IMR-90 (cell line): ENCODE data around the gene CNST. TPM values are rescaled to one million over a fixed set of nuclear protein-coding genes. Genes with fewer than 3 reads are reported as not detected.

Source experiments
- ATAC-seq: fragments of 200-7000 bp; cut with Tn5 transposase; 2 replicates; pipeline ENCODE4 v1.9.1; 2020; ENCODE audit warnings: low read depth, mild to moderate bottlenecking, moderate library complexity
- BruUV-seq: library from RNA; stranded (reverse); fragments of 400-500 nt; replicated peaks from 2 replicates; lab custom pipeline; 2021; lab: Mats Ljungman, UMichigan
- CTCF ChIA-PET: fragments of 300-600 bp; formaldehyde crosslinking; extraction: SDS; loops from one replicate; lab custom pipeline; 2021; ENCODE audit warnings: antibody characterized with exemption; lab: Yijun Ruan, JAX
- POLR2A ChIA-PET: fragments of 300-600 bp; sonication (Branson Sonifier 250); formaldehyde crosslinking; loops from one replicate; lab custom pipeline; 2022; ENCODE audit warnings: antibody characterized with exemption; ENCODE audit not compliant: unreplicated experiment; lab: Charles Lee
- DNase-seq: peaks from one replicate; pipeline ENCODE4 v3.0.0; 2013
- H2AFZ ChIP-seq: replicated peaks from 2 replicates; pipeline ENCODE3; 2013; ENCODE audit warnings: low read length, mild to moderate bottlenecking; ENCODE audit not compliant: poor library complexity
- H2AK5ac ChIP-seq: 2 replicates; pipeline ENCODE4 v1.6.1; 2013; ENCODE audit warnings: low read depth, low read length, inconsistent platforms
- H2AK9ac ChIP-seq: replicated peaks from 2 replicates; pipeline ENCODE3; 2013; ENCODE audit warnings: mild to moderate bottlenecking, low read depth, low read length, moderate library complexity; ENCODE audit not compliant: poor library complexity
- H2BK120ac ChIP-seq: 2 replicates; pipeline ENCODE4 v1.6.1; 2013; ENCODE audit warnings: low read depth, low read length, inconsistent platforms
- H2BK15ac ChIP-seq: 3 replicates; pipeline ENCODE4 v1.6.1; 2013; ENCODE audit warnings: low read depth, low read length, inconsistent platforms
- H2BK20ac ChIP-seq: 2 replicates; pipeline ENCODE4 v1.6.1; 2013; ENCODE audit warnings: low read depth, mild to moderate bottlenecking, inconsistent platforms, low read length, moderate library complexity
- H2BK5ac ChIP-seq: 2 replicates; pipeline ENCODE4 v1.6.1; 2013; ENCODE audit warnings: mild to moderate bottlenecking, low read depth, low read length, inconsistent platforms; ENCODE audit not compliant: poor library complexity, severe bottlenecking
- H3K14ac ChIP-seq: replicated peaks from 2 replicates; pipeline ENCODE4 v1.6.1; 2013; ENCODE audit warnings: low read depth, low read length, inconsistent platforms
- H3K18ac ChIP-seq: 2 replicates; pipeline ENCODE4 v1.6.1; 2013; ENCODE audit warnings: low read depth, low read length, control low read depth
- H3K23ac ChIP-seq: 2 replicates; pipeline ENCODE4 v1.6.1; 2013; ENCODE audit warnings: low read depth, low read length, inconsistent platforms
- H3K27ac ChIP-seq: 2 replicates; pipeline ENCODE4 v1.5.1; 2013; ENCODE audit warnings: mild to moderate bottlenecking, control low read depth, low read length; ENCODE audit not compliant: insufficient read depth
- H3K27me3 ChIP-seq: 2 replicates; pipeline ENCODE4 v1.6.1; 2013; ENCODE audit warnings: low read length; ENCODE audit not compliant: control insufficient read depth, insufficient read depth
- H3K36me3 ChIP-seq: 2 replicates; pipeline ENCODE4 v1.6.1; 2013; ENCODE audit warnings: low read length, mixed read lengths; ENCODE audit not compliant: control insufficient read depth, insufficient read depth
- H3K4ac ChIP-seq: 2 replicates; pipeline ENCODE4 v1.6.1; 2013; ENCODE audit warnings: low read depth, low read length, inconsistent platforms
- H3K4me1 ChIP-seq: 2 replicates; pipeline ENCODE4 v1.6.1; 2013; ENCODE audit warnings: low read length, mixed read lengths; ENCODE audit not compliant: control insufficient read depth, insufficient read depth
- H3K4me2 ChIP-seq: 2 replicates; pipeline ENCODE4 v1.6.1; 2013; ENCODE audit warnings: low read depth, mild to moderate bottlenecking, control low read depth, low read length, moderate library complexity
- H3K4me3 ChIP-seq: 2 replicates; pipeline ENCODE4 v1.5.1; 2013; ENCODE audit warnings: low read depth, mild to moderate bottlenecking, control low read depth, low read length, moderate library complexity; ENCODE audit not compliant: insufficient read depth
- H3K56ac ChIP-seq: 2 replicates; pipeline ENCODE4 v1.6.1; 2013; ENCODE audit warnings: low read length, inconsistent platforms; ENCODE audit not compliant: insufficient read depth; ENCODE audit errors: extremely low read depth
- H3K79me1 ChIP-seq, 2 experiments: 2 replicates each; pipeline ENCODE4 v1.6.1; 2013; ENCODE audit warnings: low read length in 2 of 2, inconsistent platforms in 1 of 2, low read depth in 1 of 2
- H3K9ac ChIP-seq: 2 replicates; pipeline ENCODE4 v1.6.1; 2013; ENCODE audit warnings: low read depth, low read length, control low read depth
- H3K9me1 ChIP-seq: 2 replicates; pipeline ENCODE4 v1.6.1; 2013; ENCODE audit warnings: low read length, inconsistent platforms; ENCODE audit not compliant: insufficient read depth
- H3K9me3 ChIP-seq: 2 replicates; pipeline ENCODE4 v1.6.1; 2013; ENCODE audit warnings: low read length; ENCODE audit not compliant: control insufficient read depth, insufficient read depth
- H4K20me1 ChIP-seq: 2 replicates; pipeline ENCODE4 v1.6.1; 2013; ENCODE audit warnings: low read length, inconsistent platforms; ENCODE audit not compliant: insufficient read depth
- H4K5ac ChIP-seq: 2 replicates; pipeline ENCODE4 v1.6.1; 2013; ENCODE audit warnings: mild to moderate bottlenecking, low read depth, low read length, control low read depth
- H4K8ac ChIP-seq, 2 experiments: 2 replicates each; pipeline ENCODE4 v1.6.1; 2013; ENCODE audit warnings: low read depth in 2 of 2, low read length in 2 of 2, control low read depth in 1 of 2, inconsistent platforms in 1 of 2
- H4K91ac ChIP-seq: 2 replicates; pipeline ENCODE4 v1.6.1; 2013; ENCODE audit warnings: low read depth, low read length, inconsistent platforms; ENCODE audit not compliant: insufficient read depth
- BHLHE40 ChIP-seq: fragments of 150-350 bp; IDR thresholded peaks from 2 replicates; pipeline ENCODE4 v1.6.1; 2016; ENCODE audit warnings: mild to moderate bottlenecking, low read depth, low read length
- FOS ChIP-seq: fragments of 150-350 bp; IDR thresholded peaks from 2 replicates; pipeline ENCODE4 v1.6.1; 2016; ENCODE audit warnings: low read depth, low read length
- whole genome bisulfite sequencing, 2 experiments: methylation state at CpG; one replicate each; pipeline versions ENCODE4 v1.1.5 to v1.1.7; 2013; ENCODE audit warnings: missing lambda C conversion rate in 2 of 2; ENCODE audit not compliant: insufficient read length in 1 of 2; ENCODE audit errors: extremely low coverage in 2 of 2; 5-methylcytosine and 5-hydroxymethylcytosine counted together
- dilution Hi-C: fragments of 300-500 bp; cut with HindIII; formaldehyde crosslinking; loops from one replicate; pipeline ENCODE4 v1.14.3; 2018; ENCODE audit warnings: low sequenced_read_pairs; ENCODE audit not compliant: unreplicated experiment
- in situ Hi-C: fragments of 300-500 bp; cut with MboI; formaldehyde crosslinking; loops from 3 replicates; pipeline ENCODE4 v1.14.3; 2019; ENCODE audit warnings: low sequenced_read_pairs, inconsistent platforms, mixed read lengths
- intact Hi-C: fragments of 100-400 bp; cut with micrococcal nuclease; formaldehyde crosslinking; loops from 2 replicates; pipeline ENCODE4 v1.10.0; 2022
- polyA plus RNA-seq, 3 experiments: library from polyadenylated mRNA; depleted of rRNA; stranded (reverse); fragments of >200 nt; gene quantifications; 2 replicates each; pipeline ENCODE4 v1.2.3, GENCODE V29; 2012; ENCODE audit warnings: low replicate concordance in 1 of 3
- total RNA-seq: library from RNA; depleted of rRNA; stranded (reverse); fragments of >200 nt; gene quantifications from 2 replicates; pipeline ENCODE4 v1.2.3, GENCODE V29; 2012

The CNST gene
- total and polyA plus RNA-seq, 2 of the 4 experiments (the other 2 are of a cell fraction), result 15.4 to 25.5 TPM

DNA sequence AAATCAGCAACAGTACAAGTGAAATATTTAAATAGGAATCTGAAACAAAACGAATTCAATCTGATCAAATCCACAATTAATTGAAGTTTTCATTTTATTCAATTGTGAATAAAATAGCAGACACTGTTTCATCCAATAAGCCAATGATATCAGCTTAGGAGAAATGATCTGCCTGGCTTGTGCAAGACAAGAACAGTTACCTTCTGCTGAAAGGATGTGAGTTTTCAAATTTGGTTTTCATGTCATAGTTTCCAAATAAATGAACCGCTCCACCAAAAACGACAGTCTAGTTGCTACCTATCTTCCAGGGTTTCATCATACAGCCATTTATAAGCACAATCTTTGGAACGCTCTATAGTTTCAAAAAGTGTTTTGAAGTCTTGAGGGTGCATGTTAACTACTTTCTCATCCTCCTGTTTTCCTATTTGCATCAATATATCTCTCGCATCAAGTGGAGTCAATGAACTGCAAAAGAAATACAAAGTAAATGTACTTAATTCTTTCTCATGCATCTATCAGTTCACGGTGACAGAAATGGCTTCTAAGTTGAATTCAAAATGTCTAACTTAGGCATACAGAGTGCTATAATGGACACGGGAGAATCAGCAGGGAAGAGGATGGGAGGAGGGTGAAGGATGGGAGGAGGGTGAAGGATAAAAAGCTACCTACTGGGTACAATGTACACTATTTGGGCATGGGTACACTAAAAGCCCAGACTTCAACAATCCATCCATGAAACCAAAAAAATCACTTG lies 25.3 kb upstream of the CNST start:
- Histone ChIP-seq H3K23ac (no peak overlapping the region), H3K9ac (no peak overlapping the region), H2AK5ac (no peak overlapping the region), H2AK9ac (no peak overlapping the region), H2BK15ac (no peak overlapping the region), H2BK120ac (no peak overlapping the region), H3K4me1 (no peaks in the 10 kb centered on the region), H3K27ac (no peak overlapping the region), H3K18ac (no peak overlapping the region), H2AFZ (no peak overlapping the region), H4K5ac (no peak overlapping the region), H3K4ac (no peak overlapping the region), H3K4me3 (no peak overlapping the region), H4K20me1 (no peaks in the 10 kb centered on the region), H2BK5ac (no peak overlapping the region), H3K79me1 (0 out of 4 replicates have a peak, but pooled peaks cover 0 to 3% of the 10 kb centered on the region in 2 experiments), H3K4me2 (no peak overlapping the region), H4K8ac (no peak overlapping the region), H3K56ac (no peak overlapping the region), H3K9me3 (no peaks in the 10 kb centered on the region), H2BK20ac (no peak overlapping the region), H4K91ac (no peak overlapping the region), H3K9me1 (0 out of 2 replicates have a peak, but pooled peaks cover 4% of the 10 kb centered on the region), H3K36me3 (peaks cover 23% of the 10 kb centered on the region), H3K27me3 (no peaks in the 10 kb centered on the region), H3K14ac (no peak overlapping the region)
- ATAC-seq (no peak), DNase-seq (no peak)
- in situ Hi-C loops (no loop called here), intact Hi-C loops (no loop called here), dilution Hi-C loops (no loop called here)
- CTCF ChIA-PET, result interaction anchor here (0.6 kb wide), 2 partner anchors 18 to 20 kb away, joined by 3 to 4 read pairs; no protein-coding TSS in a partner anchor
- BruUV-seq, result no TSS peak
- POLR2A ChIA-PET, result no interaction called here
- TF ChIP-seq BHLHE40 (no peak), FOS (no peak)
- no CpG with 5 or more reads among the region's 7 CpGs for whole genome bisulfite sequencing, 2 experiments
